Muscle of leg (tissue), 11 donors: ENCODE data around the gene POFUT2. TPM values are rescaled to one million over a fixed set of nuclear protein-coding genes. Genes with fewer than 3 reads are reported as not detected.
A peak's percentile ranks its signal among the peaks of the same experiment; 100 is the strongest.

Experiments used
- DNase-seq: peaks from one replicate; pipeline ENCODE4 v3.0.0; 2013
- H3K27ac ChIP-seq: one replicate; pipeline ENCODE4 v1.5.1; 2013; ENCODE audit warnings: mild to moderate bottlenecking, low read length, control low read depth
- H3K27me3 ChIP-seq: one replicate; pipeline ENCODE4 v1.6.1; 2013; ENCODE audit warnings: low read length; ENCODE audit not compliant: control insufficient read depth, insufficient read depth
- H3K36me3 ChIP-seq: one replicate; pipeline ENCODE4 v1.6.1; 2013; ENCODE audit warnings: low read length; ENCODE audit not compliant: control insufficient read depth, insufficient read depth
- H3K4me1 ChIP-seq: one replicate; pipeline ENCODE4 v1.6.1; 2013; ENCODE audit warnings: low read length; ENCODE audit not compliant: control insufficient read depth, insufficient read depth
- H3K4me3 ChIP-seq: one replicate; pipeline ENCODE4 v1.5.1; 2013; ENCODE audit warnings: low read length, control low read depth
- H3K9me3 ChIP-seq: replicated peaks from 2 replicates; pipeline ENCODE4 v1.6.1; 2013; ENCODE audit warnings: low read depth, low read length; ENCODE audit not compliant: control insufficient read depth
- WGBS: methylation state at CpG from one replicate; pipeline ENCODE4 v1.1.5; 2013; ENCODE audit warnings: missing lambda C conversion rate; ENCODE audit not compliant: insufficient coverage; 5-methylcytosine and 5-hydroxymethylcytosine counted together
- polyA plus RNA-seq, 8 donors: library from polyadenylated mRNA; unstranded; fragments of 120-200 nt; gene quantifications; one replicate each; pipeline versions ENCODE4 v1.2.1 to v1.2.3, GENCODE V29; 2013; ENCODE audit warnings: inconsistent platforms in 1 of 8, low replicate concordance in 1 of 8; ENCODE audit not compliant: insufficient read length in 8 of 8, insufficient read depth in 1 of 8
- total RNA-seq: library from RNA; stranded (reverse); fragments of 120-200 nt; gene quantifications from one replicate; pipeline ENCODE4 v1.2.4, GENCODE V29; 2013

POFUT2 gene
- total and polyA plus RNA-seq, 9 donors = 30.8 to 47.3 (median 37.7) TPM

- Histone ChIP-seq H3K4me1 (peaks cover 13% of the 10 kb centered on the region), H3K9me3 (peaks cover 5% of the 10 kb centered on the region), H3K4me3 (peak overlapping the region; percentile 2), H3K36me3 (no peaks in the 10 kb centered on the region), H3K27ac (no peak overlapping the region), H3K27me3 (peaks cover 4% of the 10 kb centered on the region)
- WGBS = 22% methylated on average over 9 of the region's 13 CpGs
- no peak for DNase-seq
Measured at GRCh38 chr21:45248301-45248892, 39.3 kb downstream of the POFUT2 start.

GRCh38 chr21:45246386-45247320 is 41.0 kb downstream of the POFUT2 start:
- no peaks in the 10 kb centered on the region for H3K36me3 ChIP-seq
- no peak for DNase-seq
- peaks cover 15% of the 10 kb centered on the region for H3K9me3 ChIP-seq
- 77% methylated on average over 9 of the region's 20 CpGs for WGBS
- no peak overlapping the region for H3K4me3 ChIP-seq
- no peak overlapping the region for H3K27ac ChIP-seq
- peaks cover 9% of the 10 kb centered on the region for H3K4me1 ChIP-seq
- H3K27me3 ChIP-seq = peaks cover 4% of the 10 kb centered on the region

DNA sequence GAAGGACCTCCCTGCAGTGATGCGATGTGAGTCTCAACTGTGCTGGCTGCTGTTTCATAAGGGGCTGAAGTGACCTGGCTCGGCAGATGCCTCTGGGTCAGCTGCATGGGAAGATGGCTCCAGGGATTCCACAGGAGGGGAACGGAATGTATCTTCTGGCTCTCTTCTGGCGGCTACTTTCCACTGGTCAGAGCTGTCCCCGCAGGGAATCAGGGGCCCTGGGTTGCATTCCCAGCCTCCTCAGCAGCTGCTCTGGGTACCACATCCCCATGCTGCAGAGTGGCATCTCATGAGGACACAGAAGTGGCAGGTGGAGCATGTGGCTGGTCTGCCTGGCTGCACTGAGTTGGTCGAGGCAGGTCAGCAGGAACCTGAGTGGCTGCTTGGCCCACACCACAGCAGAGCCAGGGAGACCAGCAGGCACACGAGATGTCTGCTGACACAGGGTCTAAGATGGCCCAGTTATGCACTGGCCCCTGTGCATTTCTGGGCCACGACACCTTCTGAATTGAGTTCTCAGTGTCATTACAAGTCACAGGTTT is 42.8 kb downstream of the POFUT2 start:
- Histone ChIP-seq H3K27me3 (peaks cover 4% of the 10 kb centered on the region), H3K27ac (no peak overlapping the region), H3K9me3 (peaks cover 19% of the 10 kb centered on the region), H3K36me3 (no peaks in the 10 kb centered on the region), H3K4me3 (no peak overlapping the region), H3K4me1 (peaks cover 9% of the 10 kb centered on the region)
- no peak for DNase-seq
- 57% methylated on average over 8 of the region's 8 CpGs for WGBS

DNA sequence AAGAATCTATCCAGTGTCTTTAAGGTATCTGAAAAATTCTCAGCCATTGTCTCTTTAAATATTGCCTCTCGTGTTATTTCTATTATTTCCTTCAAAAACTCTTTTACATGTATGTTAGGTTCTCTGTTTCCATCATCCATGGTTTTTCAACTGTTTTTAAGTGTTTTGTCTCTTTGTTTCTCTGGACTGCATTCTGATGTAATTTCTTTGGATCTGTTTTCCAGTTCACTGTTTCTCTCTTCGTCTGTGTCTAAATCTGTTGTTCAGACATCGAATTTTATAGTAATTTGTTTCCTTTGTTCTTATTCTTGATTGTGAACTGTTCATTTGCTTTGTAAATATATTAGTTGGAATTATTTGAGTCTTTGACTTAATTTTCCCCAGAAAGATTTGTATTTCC is 44.1 kb downstream of the POFUT2 start:
- no CpG with 5 or more reads among the region's 3 CpGs for WGBS
- Histone ChIP-seq H3K9me3 (peaks cover 19% of the 10 kb centered on the region), H3K4me3 (no peak overlapping the region), H3K27me3 (peaks cover 4% of the 10 kb centered on the region), H3K4me1 (peaks cover 4% of the 10 kb centered on the region), H3K27ac (no peak overlapping the region), H3K36me3 (no peaks in the 10 kb centered on the region)
- no peak for DNase-seq

GRCh38 chr21:45241357-45241756 is 46.3 kb downstream of the POFUT2 start:
- WGBS = 67% methylated on average over 1 of the region's 3 CpGs
- H3K4me3 ChIP-seq = no peak overlapping the region

DNA sequence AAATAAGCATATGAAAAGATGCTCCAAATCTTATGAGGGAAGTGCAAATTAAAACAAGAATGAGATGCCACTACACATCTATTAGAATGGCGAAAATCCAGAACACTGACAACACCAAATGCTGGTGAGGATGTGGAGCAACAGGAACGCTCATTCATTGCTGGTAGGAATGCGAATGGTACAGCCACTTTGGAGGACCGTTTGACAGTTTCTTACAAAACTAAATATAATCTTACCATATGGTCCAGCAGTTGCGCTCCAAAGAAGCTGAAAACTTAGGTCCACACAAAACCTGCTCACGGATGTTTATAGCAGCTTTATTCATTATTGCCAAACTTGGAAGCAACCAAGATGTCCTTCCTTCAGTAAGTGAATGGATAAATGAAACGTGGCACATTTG is 50.3 kb downstream of the POFUT2 start:
- WGBS = 90% methylated on average over 2 of the region's 7 CpGs

More at GRCh38 chr21:45241357-45241756, 46.3 kb downstream of the POFUT2 start:
- no peaks in the 10 kb centered on the region for H3K36me3 ChIP-seq
- H3K27me3 ChIP-seq = no peaks in the 10 kb centered on the region
- peaks cover 19% of the 10 kb centered on the region for H3K9me3 ChIP-seq
- DNase-seq = no peak
- no peaks in the 10 kb centered on the region for H3K4me1 ChIP-seq
- H3K27ac ChIP-seq = no peak overlapping the region

DNA sequence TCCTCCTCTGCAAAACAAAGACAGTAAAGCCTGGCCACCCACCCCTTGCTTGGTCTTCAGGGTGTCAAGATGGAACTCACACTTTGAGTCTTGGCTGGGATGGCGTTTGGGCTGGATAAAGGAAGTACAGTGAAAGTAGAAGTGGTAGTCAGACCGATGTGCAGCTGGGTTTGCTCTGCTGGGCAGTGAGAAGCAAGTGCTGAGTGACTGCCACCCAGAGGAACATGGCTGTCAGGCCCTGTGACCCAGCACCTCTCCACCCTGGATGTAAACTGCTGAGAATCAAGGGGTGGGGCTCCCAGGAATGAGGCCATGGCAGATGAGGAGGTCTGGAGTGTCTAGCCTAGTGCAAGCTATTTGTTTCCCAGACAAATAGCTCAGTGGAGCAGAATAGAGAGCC is 51.2 kb downstream of the POFUT2 start:
- H3K27ac ChIP-seq = no peak overlapping the region
- no peaks in the 10 kb centered on the region for H3K36me3 ChIP-seq
- 63% methylated on average over 2 of the region's 2 CpGs for WGBS
- H3K4me1 ChIP-seq = no peaks in the 10 kb centered on the region
- no peak for DNase-seq
- H3K27me3 ChIP-seq = peaks cover 6% of the 10 kb centered on the region
- no peak overlapping the region for H3K4me3 ChIP-seq
- H3K9me3 ChIP-seq = peaks cover 4% of the 10 kb centered on the region

More for the DNA sequence above, 50.3 kb downstream of the POFUT2 start:
- Histone ChIP-seq H3K36me3 (no peaks in the 10 kb centered on the region), H3K27me3 (peaks cover 6% of the 10 kb centered on the region), H3K4me3 (no peak overlapping the region), H3K4me1 (no peaks in the 10 kb centered on the region), H3K27ac (no peak overlapping the region), H3K9me3 (peaks cover 11% of the 10 kb centered on the region)
- no peak for DNase-seq

DNA sequence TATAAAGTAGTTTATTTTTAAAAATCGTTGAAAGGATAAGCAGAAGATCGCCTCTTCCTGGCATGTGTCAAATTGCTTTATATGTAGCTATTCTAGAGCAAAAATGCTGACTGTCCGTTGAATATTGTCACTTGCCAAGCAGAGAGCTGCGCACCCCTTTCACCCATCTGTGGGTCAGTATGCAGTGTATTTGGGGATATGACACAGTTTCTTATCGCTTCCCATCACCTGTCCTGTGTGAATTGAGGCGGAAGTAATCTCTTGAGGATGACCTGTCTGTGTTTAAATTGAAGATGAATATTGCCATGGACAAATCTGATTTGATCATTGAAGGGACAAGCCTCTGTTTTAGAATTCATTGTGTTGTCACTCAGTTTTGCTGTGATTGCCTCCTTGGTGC is 52.2 kb downstream of the POFUT2 start:
- Histone ChIP-seq H3K4me1 (no peaks in the 10 kb centered on the region), H3K27me3 (peaks cover 6% of the 10 kb centered on the region)
- 80% methylated on average over 1 of the region's 6 CpGs for whole genome bisulfite sequencing

DNA sequence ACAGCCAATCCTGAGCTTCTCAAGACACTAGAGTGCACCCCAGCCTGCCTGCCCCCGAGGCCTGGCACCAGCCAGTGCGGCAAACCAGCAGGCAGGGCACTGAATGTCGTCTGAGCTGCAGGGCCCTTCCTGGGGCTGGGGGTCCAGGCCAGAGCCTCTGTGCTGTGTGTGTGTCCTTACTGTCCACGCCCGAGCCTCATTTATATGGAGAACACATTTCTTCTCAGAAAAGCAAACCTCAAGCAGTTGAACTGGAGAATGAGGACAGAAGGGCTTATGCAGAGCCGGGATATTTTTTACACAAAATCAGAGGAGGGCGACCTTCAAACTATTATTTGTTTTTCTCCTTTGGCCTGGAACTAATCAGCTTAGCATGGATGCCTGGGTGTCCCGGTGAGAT is 52.7 kb downstream of the POFUT2 start:
- Histone ChIP-seq H3K9me3 (no peaks in the 10 kb centered on the region), H3K4me1 (no peaks in the 10 kb centered on the region), H3K36me3 (no peaks in the 10 kb centered on the region), H3K27ac (no peak overlapping the region), H3K4me3 (no peak overlapping the region), H3K27me3 (peaks cover 6% of the 10 kb centered on the region)
- DNase-seq = no peak
- 73% methylated on average over 4 of the region's 8 CpGs for WGBS

More for the DNA sequence above, 52.2 kb downstream of the POFUT2 start:
- Histone ChIP-seq H3K36me3 (no peaks in the 10 kb centered on the region), H3K9me3 (no peaks in the 10 kb centered on the region), H3K4me3 (no peak overlapping the region), H3K27ac (no peak overlapping the region)
- DNase-seq = no peak

DNA sequence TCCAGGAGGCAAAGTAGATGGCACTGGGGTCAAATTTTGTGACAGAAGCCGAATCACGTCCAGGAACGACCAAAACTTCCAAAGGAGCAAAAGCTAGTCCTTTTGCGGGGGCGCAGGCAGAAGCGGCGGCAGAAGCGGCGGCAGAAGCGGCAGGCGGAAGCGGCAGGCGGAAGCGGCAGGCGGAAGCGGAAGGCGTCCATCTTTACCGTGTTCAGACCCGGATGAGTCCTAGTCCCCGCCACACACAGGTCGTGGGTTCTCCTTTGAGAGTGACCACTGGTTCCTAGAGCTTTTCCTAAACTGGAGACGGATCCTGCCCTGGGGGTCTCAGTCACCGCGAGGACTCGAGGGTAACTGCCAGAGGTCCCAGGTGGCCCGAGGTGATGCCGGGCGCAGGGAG is 53.6 kb downstream of the POFUT2 start:
- Histone ChIP-seq H3K27ac (no peak overlapping the region), H3K4me3 (no peak overlapping the region), H3K9me3 (no peaks in the 10 kb centered on the region), H3K36me3 (no peaks in the 10 kb centered on the region), H3K27me3 (peaks cover 6% of the 10 kb centered on the region), H3K4me1 (no peaks in the 10 kb centered on the region)
- 78% methylated on average over 27 of the region's 28 CpGs for WGBS
- DNase-seq = no peak
